ENCODE results near the gene GRIK4. TPM values are rescaled to one million over a fixed set of nuclear protein-coding genes. Genes with fewer than 3 reads are reported as not detected.

GRIK4 gene
- total RNA-seq, 2 experiments from 2014 or later, result not detected

GRCh38 chr11:120529214-120529613 is 17.7 kb downstream of the GRIK4 start:
- Mint-ChIP-seq H3K4me1 (ENCODE audit: low read depth) (no peaks in the 10 kb centered on the region), H3K9me3 (no peaks in the 10 kb centered on the region), H3K36me3 (ENCODE audit: low read depth) (no peaks in the 10 kb centered on the region), H3K4me3 (no peak overlapping the region), H3K27me3 (peaks cover 7% of the 10 kb centered on the region), H3K27ac (no peak overlapping the region)
- ChIA-PET CTCF (no interaction called here), POLR2A (no interaction called here)
- TF ChIP-seq CTCF (IDR thresholded peaks at IDR 0.05), result no peak
- ATAC-seq (no peak), DNase-seq (no peak)
- intact Hi-C loops (cut with micrococcal nuclease), result no loop called here

GRCh38 chr11:120529911-120530310 is 18.4 kb downstream of the GRIK4 start:
- no peak for DNase-seq

GRCh38 chr11:120532082-120532831 is 20.7 kb downstream of the GRIK4 start:
- no peak for TF ChIP-seq CTCF (IDR thresholded peaks at IDR 0.05)
- H3K27me3 Mint-ChIP-seq, result peaks cover 3% of the 10 kb centered on the region
- no peak for DNase-seq
- no peak overlapping the region for H3K27ac Mint-ChIP-seq
- no peaks in the 10 kb centered on the region for H3K9me3 Mint-ChIP-seq
- no peak overlapping the region for H3K4me3 Mint-ChIP-seq
- ChIA-PET POLR2A (no interaction called here), CTCF (no interaction called here)
- no peak for ATAC-seq
- H3K4me1 Mint-ChIP-seq (ENCODE audit: low read depth), result no peaks in the 10 kb centered on the region
- intact Hi-C loops (cut with micrococcal nuclease), result no loop called here
- H3K36me3 Mint-ChIP-seq (ENCODE audit: low read depth), result no peaks in the 10 kb centered on the region

More at GRCh38 chr11:120529911-120530310, 18.4 kb downstream of the GRIK4 start:
- Mint-ChIP-seq H3K9me3 (no peaks in the 10 kb centered on the region), H3K27me3 (peaks cover 3% of the 10 kb centered on the region), H3K36me3 (ENCODE audit: low read depth) (no peaks in the 10 kb centered on the region), H3K4me3 (no peak overlapping the region), H3K4me1 (ENCODE audit: low read depth) (no peaks in the 10 kb centered on the region), H3K27ac (no peak overlapping the region)
- TF ChIP-seq CTCF (IDR thresholded peaks at IDR 0.05), result no peak
- CTCF ChIA-PET, result no interaction called here
- POLR2A ChIA-PET, result no interaction called here
- intact Hi-C loops (cut with micrococcal nuclease), result no loop called here
- no peak for ATAC-seq

- Mint-ChIP-seq H3K4me1 (ENCODE audit: low read depth) (no peaks in the 10 kb centered on the region), H3K4me3 (no peak overlapping the region), H3K36me3 (ENCODE audit: low read depth) (no peaks in the 10 kb centered on the region), H3K27ac (no peak overlapping the region), H3K9me3 (no peaks in the 10 kb centered on the region), H3K27me3 (peaks cover 3% of the 10 kb centered on the region)
- intact Hi-C loops (cut with micrococcal nuclease), result no loop called here
- ChIA-PET CTCF (no interaction called here), POLR2A (no interaction called here)
- TF ChIP-seq CTCF (IDR thresholded peaks at IDR 0.05), result no peak
- ATAC-seq, result no peak
- DNase-seq, result no peak
Observed at GRCh38 chr11:120532832-120533196, 21.3 kb downstream of the GRIK4 start.

- no peak for ATAC-seq
- ChIA-PET POLR2A (no interaction called here), CTCF (no interaction called here)
- intact Hi-C loops (cut with micrococcal nuclease), result no loop called here
- H3K36me3 Mint-ChIP-seq (ENCODE audit: low read depth), result no peaks in the 10 kb centered on the region
- no peak overlapping the region for H3K4me3 Mint-ChIP-seq
- no peaks in the 10 kb centered on the region for H3K27me3 Mint-ChIP-seq
- no peak for DNase-seq
- H3K9me3 Mint-ChIP-seq, result no peaks in the 10 kb centered on the region
- no peak overlapping the region for H3K27ac Mint-ChIP-seq
- H3K4me1 Mint-ChIP-seq (ENCODE audit: low read depth), result no peaks in the 10 kb centered on the region
- TF ChIP-seq CTCF (IDR thresholded peaks at IDR 0.05), result no peak
Observed at GRCh38 chr11:120536091-120536796, 24.7 kb downstream of the GRIK4 start.
